Esophagus squamous epithelium (tissue), 4 donors: ENCODE results near the gene TMEM178B.

ENCODE experiments used
- POLR2A ChIP-seq, 4 donors: fragments of 450-650 bp; IDR thresholded peaks; one replicate each; pipeline ENCODE4 v1.6.1; 2017; ENCODE audit warnings: antibody characterized with exemption in 4 of 4, mild to moderate bottlenecking in 4 of 4, moderate library complexity in 3 of 4
- TF ChIP-seq, protein P1 (sequence below), 6 experiments: fragments of 450-650 bp in 4 of 6; fragments of 200-600 bp in 2 of 6; sonication (generic) in 2 of 6; IDR thresholded peaks; one replicate each; pipeline ENCODE4 v1.5.1; 2016 to 2019; ENCODE audit warnings: antibody characterized with exemption in 6 of 6, mild to moderate bottlenecking in 4 of 6, moderate library complexity in 4 of 6

GRCh38 chr7:141439164-141439563 lies 365.3 kb downstream of the TMEM178B start:
- TF ChIP-seq, protein P1, sequence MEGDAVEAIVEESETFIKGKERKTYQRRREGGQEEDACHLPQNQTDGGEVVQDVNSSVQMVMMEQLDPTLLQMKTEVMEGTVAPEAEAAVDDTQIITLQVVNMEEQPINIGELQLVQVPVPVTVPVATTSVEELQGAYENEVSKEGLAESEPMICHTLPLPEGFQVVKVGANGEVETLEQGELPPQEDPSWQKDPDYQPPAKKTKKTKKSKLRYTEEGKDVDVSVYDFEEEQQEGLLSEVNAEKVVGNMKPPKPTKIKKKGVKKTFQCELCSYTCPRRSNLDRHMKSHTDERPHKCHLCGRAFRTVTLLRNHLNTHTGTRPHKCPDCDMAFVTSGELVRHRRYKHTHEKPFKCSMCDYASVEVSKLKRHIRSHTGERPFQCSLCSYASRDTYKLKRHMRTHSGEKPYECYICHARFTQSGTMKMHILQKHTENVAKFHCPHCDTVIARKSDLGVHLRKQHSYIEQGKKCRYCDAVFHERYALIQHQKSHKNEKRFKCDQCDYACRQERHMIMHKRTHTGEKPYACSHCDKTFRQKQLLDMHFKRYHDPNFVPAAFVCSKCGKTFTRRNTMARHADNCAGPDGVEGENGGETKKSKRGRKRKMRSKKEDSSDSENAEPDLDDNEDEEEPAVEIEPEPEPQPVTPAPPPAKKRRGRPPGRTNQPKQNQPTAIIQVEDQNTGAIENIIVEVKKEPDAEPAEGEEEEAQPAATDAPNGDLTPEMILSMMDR (IDR thresholded peaks at IDR 0.05): no peak
- TF ChIP-seq POLR2A (IDR thresholded peaks at IDR 0.05): no peak
